ENCODE results near the gene ANKRD37.

The ANKRD37 gene

GRCh38 chr4:185408432-185408831, 11.8 kb downstream of the ANKRD37 start:
- TF ChIP-seq EZH2phosphoT487 (IDR thresholded peaks at IDR 0.05; ENCODE audit: borderline replicate concordance) = no peak
- no peak for TF ChIP-seq CTCF (conservative IDR thresholded peaks at IDR 0.05; ENCODE audit: low read length)
- Histone ChIP-seq H3K4me2 (ENCODE audit: low read depth, low read length, poor library complexity, severe bottlenecking) (no peak overlapping the region), H3F3A (ENCODE audit: low read depth) (no peaks in the 10 kb centered on the region), H3K9me3 (ENCODE audit: insufficient read depth, low read depth, low read length) (no peaks in the 10 kb centered on the region), H3K4me3 (ENCODE audit: low read length, poor library complexity, severe bottlenecking) (no peak overlapping the region), H3K4me1 (ENCODE audit: insufficient read depth, low read length, poor library complexity, severe bottlenecking) (no peaks in the 10 kb centered on the region), H3K27me3 (ENCODE audit: insufficient read depth, low read length, poor library complexity, severe bottlenecking) (no peaks in the 10 kb centered on the region), H3K9ac (ENCODE audit: low read depth, low read length, poor library complexity, severe bottlenecking) (no peak overlapping the region), H3K79me2 (ENCODE audit: insufficient read depth, low read length) (no peaks in the 10 kb centered on the region), H3K9me2 (replicated peaks; ENCODE audit: low read depth, low read length) (no peaks in the 10 kb centered on the region), H4K20me1 (ENCODE audit: insufficient read depth, low read length, poor library complexity, severe bottlenecking) (no peaks in the 10 kb centered on the region), H2AFZ (ENCODE audit: low read length) (no peak overlapping the region), H3K36me3 (ENCODE audit: insufficient read depth, low read length) (peaks cover 8% of the 10 kb centered on the region; the same call in 1 of the 2 replicates)

- H4K20me1 ChIP-seq (ENCODE audit: insufficient read depth, low read length, poor library complexity, severe bottlenecking) = no peaks in the 10 kb centered on the region
Measured at GRCh38 chr4:185411849-185412248, 15.2 kb downstream of the ANKRD37 start.

DNA sequence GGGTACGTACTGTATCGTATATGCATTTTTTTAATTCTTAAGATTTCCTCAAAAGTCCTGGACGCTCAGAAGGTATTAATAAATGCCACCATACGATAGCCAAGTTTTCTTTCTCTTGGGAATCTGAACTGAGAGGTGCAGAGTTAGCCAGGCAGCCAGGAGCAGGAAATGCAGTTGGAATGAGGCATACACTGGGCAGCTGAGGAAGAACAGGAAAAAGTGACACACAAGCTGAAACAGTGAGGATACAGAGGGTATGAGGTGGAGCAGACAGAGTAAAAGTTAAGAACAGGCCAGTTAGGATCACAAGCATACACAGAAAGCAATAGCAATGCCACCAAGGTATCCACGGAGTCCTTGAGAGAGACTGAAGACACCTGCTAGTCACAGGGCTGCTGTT, 15.8 kb downstream of the ANKRD37 start:
- Histone ChIP-seq H2AFZ (ENCODE audit: low read length) (no peak overlapping the region), H3F3A (ENCODE audit: low read depth) (no peaks in the 10 kb centered on the region), H3K4me2 (ENCODE audit: low read depth, low read length, poor library complexity, severe bottlenecking) (no peak overlapping the region), H3K9me2 (replicated peaks; ENCODE audit: low read depth, low read length) (no peaks in the 10 kb centered on the region), H3K36me3 (ENCODE audit: insufficient read depth, low read length) (peaks cover 21% of the 10 kb centered on the region; the same call in 1 of the 2 replicates), H3K9me3 (ENCODE audit: insufficient read depth, low read depth, low read length) (no peaks in the 10 kb centered on the region), H4K20me1 (ENCODE audit: insufficient read depth, low read length, poor library complexity, severe bottlenecking) (no peaks in the 10 kb centered on the region), H3K79me2 (ENCODE audit: insufficient read depth, low read length) (no peaks in the 10 kb centered on the region), H3K9ac (ENCODE audit: low read depth, low read length, poor library complexity, severe bottlenecking) (no peak overlapping the region), H3K27me3 (ENCODE audit: insufficient read depth, low read length, poor library complexity, severe bottlenecking) (no peaks in the 10 kb centered on the region), H3K4me1 (ENCODE audit: insufficient read depth, low read length, poor library complexity, severe bottlenecking) (no peaks in the 10 kb centered on the region), H3K4me3 (ENCODE audit: low read length, poor library complexity, severe bottlenecking) (no peak overlapping the region)
- TF ChIP-seq EZH2phosphoT487 (IDR thresholded peaks at IDR 0.05; ENCODE audit: borderline replicate concordance) (no peak), CTCF (conservative IDR thresholded peaks at IDR 0.05; ENCODE audit: low read length) (no peak)

More at GRCh38 chr4:185411849-185412248, 15.2 kb downstream of the ANKRD37 start:
- no peaks in the 10 kb centered on the region for H3K27me3 ChIP-seq (ENCODE audit: insufficient read depth, low read length, poor library complexity, severe bottlenecking)
- TF ChIP-seq EZH2phosphoT487 (IDR thresholded peaks at IDR 0.05; ENCODE audit: borderline replicate concordance) = no peak
- no peak for TF ChIP-seq CTCF (conservative IDR thresholded peaks at IDR 0.05; ENCODE audit: low read length)
- H3K9me2 ChIP-seq (replicated peaks; ENCODE audit: low read depth, low read length) = no peaks in the 10 kb centered on the region
- no peaks in the 10 kb centered on the region for H3F3A ChIP-seq (ENCODE audit: low read depth)
- H3K79me2 ChIP-seq (ENCODE audit: insufficient read depth, low read length) = no peaks in the 10 kb centered on the region
- no peak overlapping the region for H3K4me2 ChIP-seq (ENCODE audit: low read depth, low read length, poor library complexity, severe bottlenecking)
- H3K4me3 ChIP-seq (ENCODE audit: low read length, poor library complexity, severe bottlenecking) = no peak overlapping the region
- no peaks in the 10 kb centered on the region for H3K4me1 ChIP-seq (ENCODE audit: insufficient read depth, low read length, poor library complexity, severe bottlenecking)
- peaks cover 20% of the 10 kb centered on the region; the same call in 1 of the 2 replicates for H3K36me3 ChIP-seq (ENCODE audit: insufficient read depth, low read length)
- H3K9me3 ChIP-seq (ENCODE audit: insufficient read depth, low read depth, low read length) = no peaks in the 10 kb centered on the region
- no peak overlapping the region for H2AFZ ChIP-seq (ENCODE audit: low read length)
- H3K9ac ChIP-seq (ENCODE audit: low read depth, low read length, poor library complexity, severe bottlenecking) = no peak overlapping the region

Measured in Loucy (cell line).